PC-3 (cell line): ENCODE data around the gene MYB. TPM values are rescaled to one million over a fixed set of nuclear protein-coding genes. Genes with fewer than 3 reads are reported as not detected.

Source experiments
- ATAC-seq: fragments of 200-7000 bp; cut with Tn5 transposase; 2 replicates; pipeline ENCODE4 v1.9.1; 2020; ENCODE audit warnings: mild to moderate bottlenecking, moderate library complexity
- BruUV-seq: library from RNA; stranded (reverse); fragments of 400-500 nt; replicated peaks from 2 replicates; lab custom pipeline; 2021; lab: Mats Ljungman, UMichigan
- CTCF ChIA-PET: fragments of 300-600 bp; sonication (Branson Sonifier 250); formaldehyde crosslinking; loops from one replicate; lab custom pipeline; 2022; ENCODE audit warnings: antibody characterized with exemption; lab: Charles Lee
- POLR2A ChIA-PET: fragments of 300-600 bp; sonication (Branson Sonifier 250); formaldehyde crosslinking; loops from one replicate; lab custom pipeline; 2022; ENCODE audit warnings: antibody characterized with exemption; ENCODE audit not compliant: unreplicated experiment; lab: Charles Lee
- DNase-seq: peaks from one replicate; pipeline ENCODE4 v3.0.0-alpha.2; 2015
- H2AFZ ChIP-seq: fragments of 300-600 bp; sonication (generic); 2 replicates; pipeline ENCODE4 v1.6.0; 2016; ENCODE audit warnings: antibody characterized with exemption, low read length
- H3F3A ChIP-seq: fragments of 300-600 bp; sonication (generic); one replicate; pipeline ENCODE4 v1.6.0; 2017; ENCODE audit warnings: antibody characterized with exemption, low read length, control low read depth, mild to moderate bottlenecking; ENCODE audit not compliant: unreplicated experiment
- H3K27ac ChIP-seq: fragments of 300-600 bp; sonication (generic); 2 replicates; pipeline ENCODE4 v1.5.1; 2016; ENCODE audit warnings: mild to moderate bottlenecking, low read length
- H3K27me3 ChIP-seq: fragments of 300-600 bp; sonication (generic); 2 replicates; pipeline ENCODE4 v1.6.1; 2016; ENCODE audit warnings: low read length, mixed read lengths
- H3K36me3 ChIP-seq: fragments of 300-600 bp; sonication (generic); 2 replicates; pipeline ENCODE4 v1.6.1; 2016; ENCODE audit warnings: low read depth, mixed run types, low read length, mixed read lengths
- H3K4me1 ChIP-seq: fragments of 300-600 bp; sonication (generic); 2 replicates; pipeline ENCODE4 v1.5.1; 2016; ENCODE audit warnings: low read length; ENCODE audit not compliant: insufficient read depth
- H3K4me2 ChIP-seq: fragments of 300-600 bp; sonication (generic); 2 replicates; pipeline ENCODE4 v1.6.0; 2016; ENCODE audit warnings: low read length
- H3K4me3 ChIP-seq: fragments of 300-600 bp; sonication (generic); 2 replicates; pipeline ENCODE4 v1.5.1; 2016; ENCODE audit warnings: mild to moderate bottlenecking, low read length, mixed read lengths
- H3K79me2 ChIP-seq: fragments of 300-600 bp; sonication (generic); 2 replicates; pipeline ENCODE4 v1.6.1; 2017; ENCODE audit warnings: low read length, mixed read lengths
- H3K9ac ChIP-seq: fragments of 300-600 bp; sonication (generic); 2 replicates; pipeline ENCODE4 v1.6.0; 2016; ENCODE audit warnings: mild to moderate bottlenecking, low read length
- H3K9me2 ChIP-seq: fragments of 300-600 bp; sonication (generic); replicated peaks from 2 replicates; pipeline ENCODE4 v1.6.1; 2016; ENCODE audit warnings: mixed run types, low read length, mixed read lengths
- H3K9me3 ChIP-seq: fragments of 300-600 bp; sonication (generic); 2 replicates; pipeline ENCODE4 v1.6.1; 2016; ENCODE audit warnings: low read length, mixed read lengths
- H4K20me1 ChIP-seq: fragments of 300-600 bp; sonication (generic); 2 replicates; pipeline ENCODE4 v1.6.1; 2016; ENCODE audit warnings: low read length, mixed read lengths
- EZH2 ChIP-seq: fragments of 300-600 bp; sonication (generic); IDR thresholded peaks from one replicate; pipeline ENCODE4 v1.6.1; 2017; ENCODE audit warnings: antibody characterized with exemption, mild to moderate bottlenecking, low read length; ENCODE audit not compliant: unreplicated experiment
- EZH2phosphoT487 ChIP-seq: fragments of 300-600 bp; sonication (generic); IDR thresholded peaks from 2 replicates; pipeline ENCODE4 v1.6.1; 2018; ENCODE audit warnings: mild to moderate bottlenecking, antibody characterized with exemption, low read length, borderline replicate concordance
- intact Hi-C: fragments of 100-400 bp; cut with micrococcal nuclease; formaldehyde crosslinking; loops from 2 replicates; pipeline ENCODE4 v1.9.0; 2023
- total RNA-seq: library from RNA; depleted of rRNA; stranded (reverse); fragments of >200 nt; gene quantifications from 2 replicates; pipeline ENCODE4 v1.2.3, GENCODE V29; 2014
- TF ChIP-seq, protein P1 (sequence below): fragments of 300-600 bp; sonication (generic); conservative IDR thresholded peaks from 2 replicates; pipeline ENCODE4 v1.5.1; 2017; ENCODE audit warnings: antibody characterized with exemption, low read depth, mild to moderate bottlenecking, low read length

The MYB gene
- total RNA-seq, 1 experiment from 2014 or later, result 4.4 TPM

DNA sequence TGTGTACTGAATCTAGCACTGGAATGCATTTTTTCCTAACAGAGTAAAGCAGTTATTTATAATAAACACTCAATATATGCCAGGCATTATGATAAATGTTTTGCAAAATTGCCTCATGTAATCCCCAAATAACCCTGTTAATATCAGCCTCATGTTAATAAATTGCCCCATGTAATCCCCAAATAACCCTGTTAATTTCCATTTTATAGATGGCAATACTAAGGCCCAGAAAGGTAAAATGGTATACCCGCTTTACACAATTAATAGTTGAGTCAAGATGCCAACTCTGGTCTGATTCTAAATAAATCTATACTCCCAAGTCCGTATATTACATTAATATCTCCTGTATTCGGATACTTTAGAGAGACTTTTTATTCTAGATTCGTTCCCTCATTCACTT, 6.3 kb downstream of the MYB start:
- H3K4me1 ChIP-seq, result no peaks in the 10 kb centered on the region
- ChIA-PET CTCF (no interaction called here), POLR2A (no interaction called here)
- ATAC-seq (no peak), DNase-seq (no peak)
- no peaks in the 10 kb centered on the region for H3K79me2 ChIP-seq
- H3K9me3 ChIP-seq, result no peaks in the 10 kb centered on the region
- no peak overlapping the region for H3K27ac ChIP-seq
- H4K20me1 ChIP-seq, result no peaks in the 10 kb centered on the region
- no peaks in the 10 kb centered on the region for H3F3A ChIP-seq
- H2AFZ ChIP-seq, result no peak overlapping the region
- no peak overlapping the region for H3K4me2 ChIP-seq
- intact Hi-C loops, result no loop called here
- H3K36me3 ChIP-seq, result no peaks in the 10 kb centered on the region
- H3K4me3 ChIP-seq, result no peak overlapping the region
- TF ChIP-seq EZH2phosphoT487, result no peak
- TF ChIP-seq EZH2, result no peak
- TF ChIP-seq, protein P1, sequence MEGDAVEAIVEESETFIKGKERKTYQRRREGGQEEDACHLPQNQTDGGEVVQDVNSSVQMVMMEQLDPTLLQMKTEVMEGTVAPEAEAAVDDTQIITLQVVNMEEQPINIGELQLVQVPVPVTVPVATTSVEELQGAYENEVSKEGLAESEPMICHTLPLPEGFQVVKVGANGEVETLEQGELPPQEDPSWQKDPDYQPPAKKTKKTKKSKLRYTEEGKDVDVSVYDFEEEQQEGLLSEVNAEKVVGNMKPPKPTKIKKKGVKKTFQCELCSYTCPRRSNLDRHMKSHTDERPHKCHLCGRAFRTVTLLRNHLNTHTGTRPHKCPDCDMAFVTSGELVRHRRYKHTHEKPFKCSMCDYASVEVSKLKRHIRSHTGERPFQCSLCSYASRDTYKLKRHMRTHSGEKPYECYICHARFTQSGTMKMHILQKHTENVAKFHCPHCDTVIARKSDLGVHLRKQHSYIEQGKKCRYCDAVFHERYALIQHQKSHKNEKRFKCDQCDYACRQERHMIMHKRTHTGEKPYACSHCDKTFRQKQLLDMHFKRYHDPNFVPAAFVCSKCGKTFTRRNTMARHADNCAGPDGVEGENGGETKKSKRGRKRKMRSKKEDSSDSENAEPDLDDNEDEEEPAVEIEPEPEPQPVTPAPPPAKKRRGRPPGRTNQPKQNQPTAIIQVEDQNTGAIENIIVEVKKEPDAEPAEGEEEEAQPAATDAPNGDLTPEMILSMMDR, result no peak
- no peaks in the 10 kb centered on the region for H3K27me3 ChIP-seq
- H3K9ac ChIP-seq, result no peak overlapping the region
- no TSS peak for BruUV-seq
- H3K9me2 ChIP-seq, result no peaks in the 10 kb centered on the region

DNA sequence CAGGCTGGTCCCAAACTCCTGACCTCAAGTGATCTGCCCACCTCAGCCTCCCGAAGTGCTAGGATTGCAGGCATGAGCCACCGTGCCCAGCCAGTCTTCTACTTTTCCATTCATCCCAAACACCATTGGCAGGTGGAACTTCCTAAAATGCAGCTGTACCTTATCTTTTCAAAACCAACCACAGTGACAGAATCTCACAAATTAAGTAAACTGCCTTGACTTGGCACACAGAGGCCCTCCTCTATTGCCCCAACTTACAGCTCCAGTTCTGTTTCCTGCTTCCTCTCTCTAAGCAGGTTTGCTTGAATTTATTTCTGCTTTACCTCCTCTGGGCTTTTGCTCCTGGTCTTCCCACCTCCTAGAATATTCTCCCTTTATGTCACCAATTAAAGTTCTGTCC, 7.6 kb downstream of the MYB start:
- Histone ChIP-seq H2AFZ (no peak overlapping the region), H3K27me3 (no peaks in the 10 kb centered on the region), H3K4me2 (no peak overlapping the region), H3K27ac (no peak overlapping the region), H3K9me3 (no peaks in the 10 kb centered on the region), H3K4me3 (no peak overlapping the region), H3K36me3 (no peaks in the 10 kb centered on the region), H3K9me2 (no peaks in the 10 kb centered on the region), H3K79me2 (no peaks in the 10 kb centered on the region), H3K4me1 (no peaks in the 10 kb centered on the region), H4K20me1 (no peaks in the 10 kb centered on the region), H3K9ac (no peak overlapping the region), H3F3A (no peaks in the 10 kb centered on the region)
- POLR2A ChIA-PET, result no interaction called here
- no peak for DNase-seq
- BruUV-seq, result no TSS peak
- ATAC-seq, result no peak
- CTCF ChIA-PET, result no interaction called here
- intact Hi-C loops, result no loop called here
- no peak for TF ChIP-seq EZH2phosphoT487
- TF ChIP-seq, protein P1, result no peak
- TF ChIP-seq EZH2, result no peak

DNA sequence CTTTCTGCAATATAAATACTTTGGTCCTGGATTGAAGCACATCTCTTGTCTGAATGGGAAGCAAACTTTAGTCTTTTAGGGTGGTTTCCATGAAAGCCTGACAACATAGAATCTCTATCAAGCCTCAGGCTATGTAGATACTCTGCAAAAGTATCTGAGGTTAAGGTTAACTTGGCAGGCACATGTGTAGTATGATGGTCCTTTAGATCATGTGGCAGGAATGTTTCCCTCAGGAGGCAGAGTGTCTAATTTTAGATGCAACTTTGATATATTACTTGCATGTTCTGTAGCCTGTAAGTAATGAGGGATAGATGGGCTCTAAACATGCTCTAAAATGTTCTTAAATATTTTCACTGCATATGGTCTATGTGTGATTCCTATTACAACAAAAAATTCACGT, 8.2 kb downstream of the MYB start:
- no peak for TF ChIP-seq EZH2phosphoT487
- TF ChIP-seq, protein P1, result no peak
- no peak for TF ChIP-seq EZH2
- ChIA-PET POLR2A (no interaction called here), CTCF (no interaction called here)
- H3K9me3 ChIP-seq, result no peaks in the 10 kb centered on the region
- no peaks in the 10 kb centered on the region for H4K20me1 ChIP-seq
- H3K4me2 ChIP-seq, result no peak overlapping the region
- DNase-seq (no peak), ATAC-seq (no peak)
- no peak overlapping the region for H2AFZ ChIP-seq
- no peak overlapping the region for H3K9ac ChIP-seq
- no peaks in the 10 kb centered on the region for H3K79me2 ChIP-seq
- no peaks in the 10 kb centered on the region for H3K27me3 ChIP-seq
- intact Hi-C loops, result no loop called here
- no peaks in the 10 kb centered on the region for H3F3A ChIP-seq
- no peaks in the 10 kb centered on the region for H3K36me3 ChIP-seq
- H3K4me1 ChIP-seq, result no peaks in the 10 kb centered on the region
- H3K4me3 ChIP-seq, result no peak overlapping the region
- no peaks in the 10 kb centered on the region for H3K9me2 ChIP-seq
- H3K27ac ChIP-seq, result no peak overlapping the region
- no TSS peak for BruUV-seq
